H9 (cell line): ENCODE results near the gene VAV3. TPM values are rescaled to one million over a fixed set of nuclear protein-coding genes. Genes with fewer than 3 reads are reported as not detected.

Source experiments
- DNase-seq: peaks from one replicate; pipeline ENCODE4 v3.0.0-alpha.2; 2017
- H2AFZ ChIP-seq: one replicate; pipeline ENCODE4 v1.6.1; 2013; ENCODE audit warnings: mild to moderate bottlenecking, low read length, control low read depth, moderate library complexity
- H2AK5ac ChIP-seq: 2 replicates; pipeline ENCODE4 v1.6.1; 2013; ENCODE audit warnings: low read length, control low read depth, mixed read lengths; ENCODE audit not compliant: insufficient read length
- H2BK120ac ChIP-seq: one replicate; pipeline ENCODE4 v1.6.1; 2013; ENCODE audit warnings: low read depth, mild to moderate bottlenecking, low read length, control low read depth, inconsistent platforms; ENCODE audit not compliant: poor library complexity, severe bottlenecking
- H2BK12ac ChIP-seq: 2 replicates; pipeline ENCODE4 v1.6.1; 2013; ENCODE audit warnings: low read length, control low read depth, mixed read lengths, low read depth; ENCODE audit not compliant: insufficient read length
- H2BK15ac ChIP-seq: 2 replicates; pipeline ENCODE4 v1.6.1; 2013; ENCODE audit warnings: low read depth, low read length, control low read depth
- H2BK20ac ChIP-seq: one replicate; pipeline ENCODE4 v1.6.1; 2013; ENCODE audit warnings: low read depth, mild to moderate bottlenecking, low read length, control low read depth, inconsistent platforms; ENCODE audit not compliant: poor library complexity, severe bottlenecking
- H2BK5ac ChIP-seq: 2 replicates; pipeline ENCODE4 v1.6.1; 2013; ENCODE audit warnings: low read length, control low read depth, mixed read lengths; ENCODE audit not compliant: insufficient read length
- H3K14ac ChIP-seq: 2 replicates; pipeline ENCODE4 v1.6.1; 2013; ENCODE audit warnings: low read length, control low read depth; ENCODE audit not compliant: insufficient read depth
- H3K18ac ChIP-seq: 2 replicates; pipeline ENCODE4 v1.6.1; 2013; ENCODE audit warnings: low read depth, mild to moderate bottlenecking, mixed read lengths, low read length, control low read depth; ENCODE audit not compliant: insufficient read length
- H3K23ac ChIP-seq: 2 replicates; pipeline ENCODE4 v1.6.1; 2013; ENCODE audit warnings: low read length, control low read depth, mixed read lengths, low read depth; ENCODE audit not compliant: insufficient read length
- H3K23me2 ChIP-seq: 2 replicates; pipeline ENCODE4 v1.6.1; 2013; ENCODE audit warnings: low read depth, mild to moderate bottlenecking, mixed read lengths, low read length, control low read depth; ENCODE audit not compliant: insufficient read length, poor library complexity, severe bottlenecking
- H3K27ac ChIP-seq: 2 replicates; pipeline ENCODE4 v1.5.1; 2013; ENCODE audit warnings: low read length, control low read depth, mixed read lengths, low read depth; ENCODE audit not compliant: insufficient read length
- H3K27me3 ChIP-seq: 2 replicates; pipeline ENCODE4 v1.6.1; 2013; ENCODE audit warnings: low read length, control low read depth, inconsistent platforms; ENCODE audit not compliant: insufficient read depth
- H3K4ac ChIP-seq: 2 replicates; pipeline ENCODE4 v1.6.1; 2013; ENCODE audit warnings: low read depth, mild to moderate bottlenecking, control low read depth, inconsistent platforms, low read length, moderate library complexity
- H3K4me1 ChIP-seq: 2 replicates; pipeline ENCODE4 v1.6.1; 2013; ENCODE audit warnings: low read length, control low read depth, inconsistent platforms; ENCODE audit not compliant: insufficient read depth
- H3K4me2 ChIP-seq: 2 replicates; pipeline ENCODE4 v1.6.1; 2013; ENCODE audit warnings: low read length, control low read depth, mixed read lengths; ENCODE audit not compliant: insufficient read length, insufficient read depth
- H3K56ac ChIP-seq: 2 replicates; pipeline ENCODE4 v1.6.1; 2013; ENCODE audit warnings: low read depth, mild to moderate bottlenecking, mixed read lengths, low read length, control low read depth; ENCODE audit not compliant: insufficient read length
- H3K79me1 ChIP-seq: 2 replicates; pipeline ENCODE4 v1.6.1; 2013; ENCODE audit warnings: low read depth, mild to moderate bottlenecking, moderate library complexity, low read length, control low read depth, inconsistent platforms; ENCODE audit not compliant: insufficient read depth, poor library complexity, severe bottlenecking
- H3K79me2 ChIP-seq: 2 replicates; pipeline ENCODE4 v1.6.1; 2013; ENCODE audit warnings: low read length, control low read depth, inconsistent platforms; ENCODE audit not compliant: insufficient read depth
- H3K9ac ChIP-seq: 2 replicates; pipeline ENCODE4 v1.6.1; 2013; ENCODE audit warnings: low read length, control low read depth, mixed read lengths; ENCODE audit not compliant: insufficient read length; ENCODE audit errors: extremely low read depth
- H3K9me3 ChIP-seq: one replicate; pipeline ENCODE4 v1.6.1; 2013; ENCODE audit warnings: low read depth, low read length, inconsistent platforms; ENCODE audit not compliant: control insufficient read depth
- H3T11ph ChIP-seq: one replicate; pipeline ENCODE4 v1.6.1; 2013; ENCODE audit warnings: mild to moderate bottlenecking, low read length, control low read depth, inconsistent platforms
- H4K20me1 ChIP-seq: one replicate; pipeline ENCODE4 v1.6.1; 2013; ENCODE audit not compliant: control insufficient read depth, insufficient read length, insufficient read depth
- H4K5ac ChIP-seq: 2 replicates; pipeline ENCODE4 v1.6.1; 2013; ENCODE audit warnings: low read depth, mild to moderate bottlenecking, mixed read lengths, low read length, control low read depth; ENCODE audit not compliant: insufficient read length
- H4K8ac ChIP-seq: replicated peaks from 2 replicates; pipeline ENCODE4 v1.6.1; 2013; ENCODE audit warnings: low read length, control low read depth, mixed read lengths, low read depth; ENCODE audit not compliant: insufficient read length
- H4K91ac ChIP-seq: 2 replicates; pipeline ENCODE4 v1.6.1; 2013; ENCODE audit warnings: low read depth, mild to moderate bottlenecking, moderate library complexity, mixed read lengths, low read length, control low read depth; ENCODE audit not compliant: insufficient read length
- H3K27ac Mint-ChIP-seq, 3 experiments: 2 replicates in 2 of 3; 3 replicates in 1 of 3; pipeline ENCODE4 v1.8.0; 2020 to 2021; ENCODE audit warnings: mixed read lengths in 3 of 3, mild to moderate bottlenecking in 1 of 3, moderate library complexity in 1 of 3
- H3K27me3 Mint-ChIP-seq: 2 replicates; pipeline ENCODE4 v1.8.0; 2021; ENCODE audit warnings: low read depth, mild to moderate bottlenecking, moderate library complexity, mixed read lengths
- H3K36me3 Mint-ChIP-seq, 3 experiments: 2 replicates in 2 of 3; 3 replicates in 1 of 3; pipeline ENCODE4 v1.8.0; 2020 to 2021; ENCODE audit warnings: low read depth in 3 of 3, mixed read lengths in 3 of 3; ENCODE audit not compliant: insufficient read depth in 1 of 3
- H3K4me1 Mint-ChIP-seq, 2 experiments: 2 replicates each; pipeline ENCODE4 v1.8.0; 2020; ENCODE audit warnings: mixed read lengths in 2 of 2
- H3K4me3 Mint-ChIP-seq, 2 experiments: 2 replicates in 1 of 2; 3 replicates in 1 of 2; pipeline ENCODE4 v1.8.0; 2020 to 2021; ENCODE audit warnings: mild to moderate bottlenecking in 2 of 2, mixed read lengths in 2 of 2, moderate library complexity in 1 of 2
- H3K9me3 Mint-ChIP-seq, 2 experiments: 2 replicates in 1 of 2; 3 replicates in 1 of 2; pipeline ENCODE4 v1.8.0; 2020; ENCODE audit warnings: mild to moderate bottlenecking in 2 of 2, mixed read lengths in 2 of 2, moderate library complexity in 1 of 2
- CTCF ChIP-seq: fragments of 200-600 bp; sonication (generic); conservative IDR thresholded peaks from 3 replicates; pipeline ENCODE4 v1.8.0; 2021; ENCODE audit warnings: antibody characterized with exemption, mild to moderate bottlenecking
- WGBS: extraction: QIAGEN DNeasy Blood & Tissue Kit; methylation state at CpG from one replicate; pipeline ENCODE4 v1.1.7; 2013; ENCODE audit warnings: missing lambda C conversion rate, low lambda C conversion rate, mixed read lengths; ENCODE audit not compliant: insufficient read length; ENCODE audit errors: extremely low coverage; 5-methylcytosine and 5-hydroxymethylcytosine counted together
- total RNA-seq: library from RNA; stranded (reverse); gene quantifications from 2 replicates; pipeline ENCODE4 v1.2.1, GENCODE V29; 2021

Gene VAV3
- total RNA-seq, 1 experiment from 2014 or later = 5.1 TPM

GRCh38 chr1:107670397-107671040 is 294.5 kb downstream of the VAV3 start:
- no CpG with 5 or more reads among the region's 5 CpGs for WGBS
- no peak overlapping the region for H3K9ac ChIP-seq

More at GRCh38 chr1:107670397-107671040, 294.5 kb downstream of the VAV3 start:
- H2AK5ac ChIP-seq = no peak overlapping the region
- H2BK15ac ChIP-seq = no peak overlapping the region
- H3K23me2 ChIP-seq = no peaks in the 10 kb centered on the region
- H2BK12ac ChIP-seq = no peak overlapping the region
- no peak overlapping the region for H4K91ac ChIP-seq
- no peak for TF ChIP-seq CTCF
- no peak overlapping the region for H3K4me2 ChIP-seq
- H2BK120ac ChIP-seq = no peak overlapping the region
- no peaks in the 10 kb centered on the region for H3K27me3 ChIP-seq
- no peak overlapping the region for H3K56ac ChIP-seq
- H3K23ac ChIP-seq = no peak overlapping the region
- no peak overlapping the region for H2BK5ac ChIP-seq
- H2AFZ ChIP-seq = no peak overlapping the region
- Mint-ChIP-seq H3K36me3 (peaks cover 0 to 2% (median 0%) of the 10 kb centered on the region in 3 experiments; a peak in 1 of 7 replicates), H3K9me3 (peaks cover 0 to 2% of the 10 kb centered on the region in 2 experiments; a peak in 2 of 5 replicates), H3K4me1 (no peaks in the 10 kb centered on the region), H3K4me3 (no peak overlapping the region), H3K27me3 (no peaks in the 10 kb centered on the region), H3K27ac (no peak overlapping the region; a peak in 2 of 7 replicates)
- no peak overlapping the region for H4K5ac ChIP-seq
- no peaks in the 10 kb centered on the region for H3K79me2 ChIP-seq
- H3K4ac ChIP-seq = no peak overlapping the region
- no peak overlapping the region for H3K18ac ChIP-seq
- no peak overlapping the region for H3K14ac ChIP-seq
- DNase-seq = no peak
- no peak overlapping the region for H3K27ac ChIP-seq
- H2BK20ac ChIP-seq = no peak overlapping the region
- H3K9me3 ChIP-seq = peaks cover 5% of the 10 kb centered on the region
- no peaks in the 10 kb centered on the region for H4K20me1 ChIP-seq
- H3K4me1 ChIP-seq = no peaks in the 10 kb centered on the region
- H4K8ac ChIP-seq = no peak overlapping the region
- H3K79me1 ChIP-seq = no peaks in the 10 kb centered on the region
- H3T11ph ChIP-seq = no peak overlapping the region
